AG04450 (cell line): ENCODE data around the gene RASSF5. TPM values are rescaled to one million over a fixed set of nuclear protein-coding genes. Genes with fewer than 3 reads are reported as not detected.

Experiments used
- CTCF ChIA-PET: fragments of 300-600, 350-600 bp; formaldehyde crosslinking; extraction: SDS; loops from one replicate; lab custom pipeline; 2022; ENCODE audit warnings: antibody characterized with exemption, inconsistent platforms; lab: Charles Lee
- POLR2A ChIA-PET: fragments of 350-600 bp; formaldehyde crosslinking; extraction: SDS; loops from one replicate; lab custom pipeline; 2021; ENCODE audit warnings: antibody characterized with exemption, inconsistent platforms; lab: Yijun Ruan, JAX
- DNase-seq: peaks from one replicate; pipeline ENCODE4 v3.0.0-alpha.2; 2011; ENCODE audit warnings: low read depth, low spot score
- H3K27ac ChIP-seq: one replicate; pipeline ENCODE4 v1.5.1; 2012; ENCODE audit warnings: low read depth, low read length, control low read depth
- H3K27me3 ChIP-seq: one replicate; pipeline ENCODE4 v1.6.0; 2012; ENCODE audit warnings: low read length; ENCODE audit not compliant: control insufficient read depth, insufficient read depth
- H3K4me3 ChIP-seq: 2 replicates; pipeline ENCODE4 v1.5.1; 2011; ENCODE audit warnings: mild to moderate bottlenecking, low read depth, low read length, control low read depth
- H3K9me3 ChIP-seq: 2 replicates; pipeline ENCODE4 v1.5.1; 2012; ENCODE audit warnings: low read length; ENCODE audit not compliant: control insufficient read depth, insufficient read depth
- CTCF ChIP-seq: IDR thresholded peaks from 2 replicates; pipeline ENCODE4 v1.5.1; 2011; ENCODE audit warnings: low read depth, low read length, control low read depth, inconsistent platforms
- polyA plus RNA-seq: library from polyadenylated mRNA; depleted of rRNA; stranded (reverse); fragments of >200 nt; gene quantifications from 2 replicates; pipeline ENCODE4 v1.2.3, GENCODE V29; 2011

The RASSF5 gene
- polyA plus RNA-seq, 1 experiment, result 2.3 TPM

GRCh38 chr1:206490771-206491405, 16.4 kb upstream of the RASSF5 start:
- ChIA-PET CTCF (interaction anchor here (0.7 to 4.7 kb wide), 44 partner anchors 8 to 1009 kb away, joined by 3 to 86 read pairs (median 4); partner anchors contain the start of genes DYRK3, EIF2D, IKBKE and RASSF5), POLR2A (interaction anchor here (0.8 kb wide), 1 partner anchor 16 kb away, joined by 3 read pairs; the partner anchor contains the start of gene RASSF5)

GRCh38 chr1:206491616-206492015, 15.7 kb upstream of the RASSF5 start:
- CTCF ChIA-PET, result interaction anchor here (0.7 to 4.7 kb wide), 14 partner anchors 7 to 421 kb away, joined by 3 to 86 read pairs (median 12); partner anchors contain the start of genes DYRK3 and EIF2D
- H3K27ac ChIP-seq, result no peak overlapping the region
- POLR2A ChIA-PET, result no interaction called here
- no peaks in the 10 kb centered on the region for H3K27me3 ChIP-seq
- no peaks in the 10 kb centered on the region for H3K9me3 ChIP-seq
- no peak overlapping the region for H3K4me3 ChIP-seq
- no peak for TF ChIP-seq CTCF
- DNase-seq, result no peak

More at GRCh38 chr1:206490771-206491405, 16.4 kb upstream of the RASSF5 start:
- H3K4me3 ChIP-seq, result no peak overlapping the region
- no peak for DNase-seq
- no peak for TF ChIP-seq CTCF
- H3K27ac ChIP-seq, result no peak overlapping the region
- H3K9me3 ChIP-seq, result no peaks in the 10 kb centered on the region
- H3K27me3 ChIP-seq, result no peaks in the 10 kb centered on the region

- H3K27ac ChIP-seq, result no peak overlapping the region
- TF ChIP-seq CTCF, result no peak
- no peak overlapping the region for H3K4me3 ChIP-seq
- ChIA-PET POLR2A (interaction anchor here (1.5 kb wide), 1 partner anchor 90 kb away, joined by 3 read pairs; no protein-coding TSS in a partner anchor), CTCF (interaction anchor here (1.1 to 4.7 kb wide), 3 partner anchors 13 to 139 kb away, joined by 3 to 86 read pairs (median 3); no protein-coding TSS in a partner anchor)
- no peaks in the 10 kb centered on the region for H3K9me3 ChIP-seq
- H3K27me3 ChIP-seq, result no peaks in the 10 kb centered on the region
- no peak for DNase-seq
These were observed 14.7 kb upstream of the RASSF5 start for GRCh38 chr1:206492589-206492988.

- Histone ChIP-seq H3K27me3 (no peaks in the 10 kb centered on the region), H3K4me3 (no peak overlapping the region), H3K27ac (no peak overlapping the region), H3K9me3 (no peaks in the 10 kb centered on the region)
- DNase-seq, result no peak
- CTCF ChIA-PET, result interaction anchor here (0.7 to 4.7 kb wide), 7 partner anchors 14 to 138 kb away, joined by 3 to 86 read pairs (median 3); no protein-coding TSS in a partner anchor
- POLR2A ChIA-PET, result interaction anchor here (0.7 to 1.5 kb wide), 2 partner anchors 11 to 90 kb away, joined by 3 read pairs; no protein-coding TSS in a partner anchor
- no peak for TF ChIP-seq CTCF
These were observed 14.1 kb upstream of the RASSF5 start for GRCh38 chr1:206493279-206493678.

- no peak overlapping the region for H3K27ac ChIP-seq
- CTCF ChIA-PET, result interaction anchor here (1.5 to 4.1 kb wide), 4 partner anchors 12 to 88 kb away, joined by 3 to 13 read pairs (median 12); no protein-coding TSS in a partner anchor
- POLR2A ChIA-PET, result interaction anchor here (0.6 kb wide), 1 partner anchor 24 kb away, joined by 4 read pairs; no protein-coding TSS in a partner anchor
- no peak for TF ChIP-seq CTCF
- DNase-seq, result no peak
- no peak overlapping the region for H3K4me3 ChIP-seq
- no peaks in the 10 kb centered on the region for H3K27me3 ChIP-seq
- H3K9me3 ChIP-seq, result no peaks in the 10 kb centered on the region
These were observed 12.3 kb upstream of the RASSF5 start for GRCh38 chr1:206495011-206495461.
